Lower leg skin (tissue), 3 donors: ENCODE results near the gene TCTA.

Experiments
- CTCF ChIP-seq, 3 donors: fragments of 450-650 bp; IDR thresholded peaks; one replicate each; pipeline ENCODE4 v1.5.1; 2016; ENCODE audit warnings: antibody characterized with exemption in 3 of 3, mild to moderate bottlenecking in 3 of 3, moderate library complexity in 2 of 3
- POLR2A ChIP-seq, 2 donors: fragments of 450-650 bp; IDR thresholded peaks; one replicate each; pipeline ENCODE4 v1.6.1; 2016 to 2017; ENCODE audit warnings: antibody characterized with exemption in 2 of 2, mild to moderate bottlenecking in 1 of 2, moderate library complexity in 1 of 2

DNA sequence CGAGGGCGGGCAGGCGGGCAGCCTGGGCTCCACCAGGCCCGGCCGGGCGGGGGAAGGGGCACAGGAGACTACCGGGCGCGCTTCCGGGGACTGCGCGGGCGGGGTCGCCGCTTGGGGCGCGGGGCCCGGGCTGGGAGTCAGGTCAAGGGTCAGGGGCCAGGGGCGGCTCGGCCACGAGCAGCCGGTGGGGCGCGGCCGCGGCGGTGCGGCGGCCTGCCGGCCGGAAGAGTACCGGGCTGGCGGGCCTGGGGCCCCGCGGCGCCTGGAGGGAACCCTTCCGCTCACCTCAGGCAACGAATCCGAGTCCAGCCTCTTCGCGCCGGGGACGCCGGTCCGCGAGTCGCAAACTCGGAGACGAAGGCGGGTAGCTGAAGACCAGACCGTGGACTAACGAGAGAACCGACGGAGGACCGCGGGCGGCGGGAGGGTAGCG is 672 bp upstream of the TCTA start:
- TF ChIP-seq CTCF (IDR thresholded peaks at IDR 0.05) (no peak), POLR2A (IDR thresholded peaks at IDR 0.05) (no peak)
